ENCODE measurements around the gene CCDC85C. TPM values are rescaled to one million over a fixed set of nuclear protein-coding genes. Genes with fewer than 3 reads are reported as not detected.

Gene CCDC85C
- total RNA-seq, 2 donors from 2014 or later = 2.7 to 3.6 TPM

DNA sequence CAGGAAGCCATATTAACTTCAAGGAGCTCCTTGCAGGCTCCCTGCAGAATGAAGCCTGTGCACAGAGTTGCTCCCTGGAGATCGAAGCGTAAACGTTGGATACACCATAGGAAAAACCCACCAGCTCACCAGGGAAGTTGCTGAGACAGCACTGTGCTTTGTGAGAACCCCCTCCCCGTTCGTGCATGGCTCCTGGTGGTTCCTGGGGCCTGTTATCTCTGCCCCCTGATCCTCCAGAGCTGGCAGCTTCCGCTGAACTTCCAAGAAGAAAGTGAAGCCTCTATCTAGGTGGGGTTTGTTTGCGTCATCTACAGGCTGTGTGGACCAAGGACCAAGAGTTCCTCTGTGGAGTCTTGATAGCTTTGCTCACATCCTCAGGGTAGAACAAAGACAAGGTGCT is 2.4 kb upstream of the CCDC85C start:
- DNase-seq (ENCODE audit: low spot score) (no peak), ATAC-seq (no peak)
- Mint-ChIP-seq H3K4me3 (no peak overlapping the region), H3K36me3 (no peaks in the 10 kb centered on the region), H3K9me3 (no peaks in the 10 kb centered on the region), H3K4me1 (ENCODE audit: low read depth in 2 of 2) (peaks cover 13 to 16% of the 10 kb centered on the region in 2 donors), H3K27ac (no peak overlapping the region), H3K27me3 (peaks cover 0 to 4% of the 10 kb centered on the region in 2 donors)

DNA sequence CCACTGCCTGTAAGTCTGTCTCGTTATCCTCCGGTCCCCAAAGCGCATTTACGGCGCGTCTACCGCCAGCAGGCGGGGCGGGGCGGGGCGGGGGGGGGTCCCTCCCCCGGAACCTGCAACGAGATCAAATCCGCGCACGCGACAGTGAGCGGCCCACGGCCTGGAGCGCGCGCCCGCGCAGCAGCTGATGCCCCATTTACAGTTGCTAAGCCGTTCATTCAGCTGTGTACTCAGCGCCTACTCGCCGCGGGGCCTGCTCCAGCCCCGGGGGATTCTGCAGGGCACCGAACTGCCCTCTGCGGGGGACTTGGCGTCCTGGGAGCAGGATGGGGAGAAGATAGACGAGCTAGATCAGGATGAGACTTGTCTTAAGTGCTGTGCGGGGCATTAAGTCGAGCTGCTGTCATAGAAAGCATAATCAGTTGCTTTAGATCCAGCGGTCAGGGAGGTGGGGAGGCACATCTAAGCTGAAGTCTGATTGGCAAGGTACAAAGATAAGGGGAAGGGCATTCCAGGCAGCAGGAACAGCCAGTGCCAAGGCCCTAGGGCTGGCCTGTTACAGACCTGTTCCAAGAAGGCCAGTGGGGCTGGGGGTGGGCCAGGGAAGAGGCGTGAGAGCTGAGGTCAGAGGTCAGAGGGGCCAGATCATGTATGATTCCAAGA is 1.4 kb upstream of the CCDC85C start:
- peak overlapping the region; percentile 86 for H3K4me3 Mint-ChIP-seq
- H3K4me1 Mint-ChIP-seq (ENCODE audit: low read depth in 2 of 2) = peaks cover 13 to 16% of the 10 kb centered on the region in 2 donors
- peaks cover 0 to 4% of the 10 kb centered on the region in 2 donors for H3K27me3 Mint-ChIP-seq
- H3K27ac Mint-ChIP-seq = peak overlapping the region; percentile 65 to 95
- ATAC-seq (peak; percentile 16 to 51), DNase-seq (ENCODE audit: low spot score) (peak; percentile 80)
- no peaks in the 10 kb centered on the region for H3K36me3 Mint-ChIP-seq
- no peaks in the 10 kb centered on the region for H3K9me3 Mint-ChIP-seq

DNA sequence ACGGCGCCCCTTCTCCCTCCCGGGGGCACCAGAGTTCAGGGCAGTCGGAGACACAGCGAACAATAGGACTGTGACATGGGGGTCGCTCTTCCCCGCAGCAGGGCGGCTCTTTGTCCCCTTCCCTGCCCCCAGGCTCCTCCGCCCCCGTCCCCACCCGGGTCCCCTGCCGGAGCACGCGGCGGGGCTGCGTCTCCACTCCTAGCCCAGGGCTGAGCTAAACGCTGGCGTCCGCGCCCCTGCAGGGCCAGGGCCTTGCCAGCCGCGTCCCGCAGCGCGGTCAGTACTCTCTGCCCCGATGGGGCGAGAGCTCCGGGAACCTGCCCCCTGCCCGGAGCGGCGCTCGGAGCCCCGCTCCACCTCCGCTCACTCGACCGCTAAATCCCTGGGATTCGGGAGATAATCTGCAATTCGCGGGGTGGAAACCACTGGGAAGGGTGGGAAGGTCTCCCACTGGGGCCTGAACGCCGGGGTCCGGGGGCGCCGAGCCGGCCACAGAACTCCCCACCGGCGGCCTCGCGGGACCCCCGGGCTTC is 825 bp upstream of the CCDC85C start:
- peak; percentile 16 to 42 for ATAC-seq
- H3K4me3 Mint-ChIP-seq = peak overlapping the region; percentile 86
- peak overlapping the region; percentile 65 to 95 for H3K27ac Mint-ChIP-seq
- H3K36me3 Mint-ChIP-seq = no peaks in the 10 kb centered on the region
- peaks cover 13 to 16% of the 10 kb centered on the region in 2 donors for H3K4me1 Mint-ChIP-seq (ENCODE audit: low read depth in 2 of 2)
- DNase-seq (ENCODE audit: low spot score) = no peak
- H3K27me3 Mint-ChIP-seq = peaks cover 0 to 4% of the 10 kb centered on the region in 2 donors
- no peaks in the 10 kb centered on the region for H3K9me3 Mint-ChIP-seq

DNA sequence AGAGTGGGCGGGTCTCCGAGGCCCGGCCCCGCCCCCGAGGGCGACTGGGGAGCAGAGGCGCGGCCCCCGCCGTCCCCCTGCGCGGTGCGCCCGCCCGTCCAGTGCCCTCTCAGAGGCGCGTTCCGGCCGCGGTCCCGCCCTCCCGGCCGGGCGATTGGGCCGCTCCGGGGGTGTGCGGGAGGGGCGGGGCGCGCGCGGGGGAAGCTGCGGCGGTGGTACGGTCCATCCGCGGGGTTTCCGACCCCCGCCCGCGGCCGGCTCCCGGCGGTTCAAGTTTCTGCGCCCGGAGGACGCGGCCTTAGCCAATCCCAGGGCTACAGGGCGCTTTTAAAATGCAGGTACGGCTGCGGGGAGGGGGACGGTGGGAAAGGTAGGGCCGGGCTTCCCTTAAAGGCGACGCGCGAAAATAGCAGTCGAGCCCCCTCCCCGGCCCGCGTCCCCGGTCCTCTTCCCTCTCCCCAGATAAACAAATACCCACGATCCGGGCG is 315 bp upstream of the CCDC85C start:
- ATAC-seq (peak; percentile 97 to 98), DNase-seq (ENCODE audit: low spot score) (peak; percentile 98)
- Mint-ChIP-seq H3K9me3 (no peaks in the 10 kb centered on the region), H3K4me1 (ENCODE audit: low read depth in 2 of 2) (peaks cover 13 to 16% of the 10 kb centered on the region in 2 donors), H3K27me3 (peaks cover 0 to 4% of the 10 kb centered on the region in 2 donors), H3K4me3 (peak overlapping the region; percentile 86), H3K27ac (no peak overlapping the region), H3K36me3 (no peaks in the 10 kb centered on the region)

- Mint-ChIP-seq H3K4me1 (ENCODE audit: low read depth in 2 of 2) (peaks cover 13 to 16% of the 10 kb centered on the region in 2 donors), H3K27me3 (peaks cover 0 to 4% of the 10 kb centered on the region in 2 donors), H3K36me3 (no peaks in the 10 kb centered on the region), H3K9me3 (no peaks in the 10 kb centered on the region), H3K27ac (no peak overlapping the region), H3K4me3 (peak overlapping the region; percentile 65)
- no peak for DNase-seq (ENCODE audit: low spot score)
- no peak for ATAC-seq
Measured at GRCh38 chr14:99602788-99603415, 1.1 kb downstream of the CCDC85C start.

GRCh38 chr14:99602054-99602787 is 1.8 kb downstream of the CCDC85C start:
- DNase-seq (ENCODE audit: low spot score) (no peak), ATAC-seq (no peak)
- H3K4me3 Mint-ChIP-seq = peak overlapping the region; percentile 65
- H3K27me3 Mint-ChIP-seq = peaks cover 0 to 4% of the 10 kb centered on the region in 2 donors
- H3K4me1 Mint-ChIP-seq (ENCODE audit: low read depth in 2 of 2) = peaks cover 13 to 16% of the 10 kb centered on the region in 2 donors
- H3K27ac Mint-ChIP-seq = no peak overlapping the region
- H3K36me3 Mint-ChIP-seq = no peaks in the 10 kb centered on the region
- H3K9me3 Mint-ChIP-seq = no peaks in the 10 kb centered on the region

GRCh38 chr14:99601361-99601831 is 2.6 kb downstream of the CCDC85C start:
- peaks cover 0 to 4% of the 10 kb centered on the region in 2 donors for H3K27me3 Mint-ChIP-seq
- no peak for DNase-seq (ENCODE audit: low spot score)
- H3K36me3 Mint-ChIP-seq = no peaks in the 10 kb centered on the region
- no peak for ATAC-seq
- H3K9me3 Mint-ChIP-seq = no peaks in the 10 kb centered on the region
- no peak overlapping the region for H3K4me3 Mint-ChIP-seq
- peaks cover 14 to 16% of the 10 kb centered on the region in 2 donors for H3K4me1 Mint-ChIP-seq (ENCODE audit: low read depth in 2 of 2)
- no peak overlapping the region for H3K27ac Mint-ChIP-seq

GRCh38 chr14:99600232-99600888 is 3.6 kb downstream of the CCDC85C start:
- Mint-ChIP-seq H3K9me3 (no peaks in the 10 kb centered on the region), H3K27me3 (peaks cover 0 to 4% of the 10 kb centered on the region in 2 donors), H3K27ac (no peak overlapping the region), H3K36me3 (no peaks in the 10 kb centered on the region), H3K4me1 (ENCODE audit: low read depth in 2 of 2) (peaks cover 13 to 14% of the 10 kb centered on the region in 2 donors), H3K4me3 (no peak overlapping the region)
- no peak for ATAC-seq
- no peak for DNase-seq (ENCODE audit: low spot score)

- peaks cover 17 to 18% of the 10 kb centered on the region in 2 donors for H3K4me1 Mint-ChIP-seq (ENCODE audit: low read depth in 2 of 2)
- no peaks in the 10 kb centered on the region for H3K36me3 Mint-ChIP-seq
- peaks cover 0 to 4% of the 10 kb centered on the region in 2 donors for H3K27me3 Mint-ChIP-seq
- DNase-seq (ENCODE audit: low spot score) (no peak), ATAC-seq (no peak)
- H3K4me3 Mint-ChIP-seq = no peak overlapping the region
- H3K9me3 Mint-ChIP-seq = no peaks in the 10 kb centered on the region
- no peak overlapping the region for H3K27ac Mint-ChIP-seq
Measured at GRCh38 chr14:99599393-99599792, 4.6 kb downstream of the CCDC85C start.

DNA sequence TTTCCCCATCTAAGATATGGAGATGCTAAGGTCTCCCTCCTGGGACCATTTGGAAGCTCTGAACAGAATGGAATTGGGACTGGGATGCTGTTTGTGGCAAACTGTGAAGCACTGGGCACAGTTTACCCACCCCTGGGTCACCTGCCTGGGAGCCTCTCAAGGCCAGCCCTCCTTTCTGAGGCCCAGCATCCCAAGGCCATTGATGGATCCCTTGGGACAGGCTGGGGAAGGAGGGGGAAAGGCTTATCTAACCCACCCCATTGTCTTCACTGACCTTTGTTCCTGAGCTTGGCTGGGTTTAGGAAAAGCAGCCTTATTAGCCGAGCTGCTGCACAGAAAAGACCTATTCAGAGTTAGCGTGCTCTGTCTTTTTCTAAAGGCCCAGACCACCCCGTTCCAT is 5.2 kb downstream of the CCDC85C start:
- Mint-ChIP-seq H3K27me3 (peaks cover 0 to 4% of the 10 kb centered on the region in 2 donors), H3K4me1 (ENCODE audit: low read depth in 2 of 2) (peaks cover 17 to 18% of the 10 kb centered on the region in 2 donors), H3K36me3 (no peaks in the 10 kb centered on the region), H3K4me3 (no peak overlapping the region), H3K9me3 (no peaks in the 10 kb centered on the region), H3K27ac (no peak overlapping the region)
- ATAC-seq (no peak), DNase-seq (ENCODE audit: low spot score) (no peak)

- Mint-ChIP-seq H3K9me3 (no peaks in the 10 kb centered on the region), H3K36me3 (no peaks in the 10 kb centered on the region), H3K4me3 (no peak overlapping the region), H3K27ac (peak overlapping the region in 1 of 2 donors; percentile 61), H3K27me3 (peaks cover 0 to 4% of the 10 kb centered on the region in 2 donors), H3K4me1 (ENCODE audit: low read depth in 2 of 2) (peaks cover 17 to 18% of the 10 kb centered on the region in 2 donors)
- DNase-seq (ENCODE audit: low spot score) = no peak
- ATAC-seq = no peak
Measured at GRCh38 chr14:99597911-99598600, 6.0 kb downstream of the CCDC85C start.

- DNase-seq (ENCODE audit: low spot score) = no peak
- H3K27me3 Mint-ChIP-seq = no peaks in the 10 kb centered on the region
- no peak for ATAC-seq
- no peaks in the 10 kb centered on the region for H3K9me3 Mint-ChIP-seq
- no peak overlapping the region for H3K4me3 Mint-ChIP-seq
- no peak overlapping the region for H3K27ac Mint-ChIP-seq
- peaks cover 9 to 10% of the 10 kb centered on the region in 2 donors for H3K4me1 Mint-ChIP-seq (ENCODE audit: low read depth in 2 of 2)
- H3K36me3 Mint-ChIP-seq = no peaks in the 10 kb centered on the region
Measured at GRCh38 chr14:99596772-99597171, 7.2 kb downstream of the CCDC85C start.

Measured in natural killer cell treated with Interleukin-12 subunit alpha and Interleukin-12 subunit beta and Interleukin-15 and Interleukin-18, amount 100 ng/mL, for 72 hours (primary cell).